Activated naive CD4-positive, alpha-beta T cell (primary cell): Measurements from ENCODE around the gene LRP8.

ENCODE experiments used
- DNase-seq, 4 experiments: peaks; one replicate each; lab custom pipeline; 2025; lab: John Stamatoyannopoulos, UW

The LRP8 gene

DNA sequence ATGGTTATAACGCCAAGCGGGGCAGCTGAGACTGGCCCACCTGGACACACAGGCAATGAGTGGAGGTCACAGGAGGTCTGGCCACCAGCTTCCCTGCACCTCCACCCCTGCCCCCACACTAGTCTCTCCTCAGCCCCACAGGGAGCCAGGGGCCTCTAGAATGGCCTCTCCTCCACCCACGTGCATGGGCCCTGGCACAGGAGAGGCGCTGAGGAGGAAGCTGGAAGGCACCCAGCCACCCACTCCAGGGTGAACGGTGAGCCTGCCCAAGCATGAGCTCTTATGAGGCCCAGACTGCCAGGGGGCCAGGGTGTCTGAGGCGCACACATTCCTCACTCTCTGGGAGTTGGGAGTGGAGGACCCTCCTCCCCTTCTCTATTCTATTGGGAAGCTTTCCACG, 22.2 kb downstream of the LRP8 start:
- DNase-seq, result no peak

DNA sequence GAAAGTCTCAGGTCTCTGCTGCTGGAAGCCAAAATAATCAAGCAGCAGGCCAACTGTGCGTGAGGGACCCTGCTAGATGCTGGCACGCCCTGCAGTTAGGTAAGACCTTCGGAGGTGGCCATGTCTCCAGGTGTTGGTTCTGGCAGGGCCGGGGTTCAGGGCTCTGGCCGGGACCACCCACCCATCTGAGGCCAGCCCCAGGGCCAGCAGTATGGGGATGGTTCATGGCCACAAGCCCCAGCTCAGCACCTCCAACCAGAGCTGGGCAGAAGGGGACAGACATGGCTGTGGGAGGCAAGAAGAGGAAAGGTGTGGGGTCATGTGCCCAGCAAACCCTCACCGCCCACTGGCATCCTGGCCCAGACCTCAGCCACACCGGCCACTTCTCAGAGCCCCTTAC, 23.3 kb downstream of the LRP8 start:
- no peak for DNase-seq

DNA sequence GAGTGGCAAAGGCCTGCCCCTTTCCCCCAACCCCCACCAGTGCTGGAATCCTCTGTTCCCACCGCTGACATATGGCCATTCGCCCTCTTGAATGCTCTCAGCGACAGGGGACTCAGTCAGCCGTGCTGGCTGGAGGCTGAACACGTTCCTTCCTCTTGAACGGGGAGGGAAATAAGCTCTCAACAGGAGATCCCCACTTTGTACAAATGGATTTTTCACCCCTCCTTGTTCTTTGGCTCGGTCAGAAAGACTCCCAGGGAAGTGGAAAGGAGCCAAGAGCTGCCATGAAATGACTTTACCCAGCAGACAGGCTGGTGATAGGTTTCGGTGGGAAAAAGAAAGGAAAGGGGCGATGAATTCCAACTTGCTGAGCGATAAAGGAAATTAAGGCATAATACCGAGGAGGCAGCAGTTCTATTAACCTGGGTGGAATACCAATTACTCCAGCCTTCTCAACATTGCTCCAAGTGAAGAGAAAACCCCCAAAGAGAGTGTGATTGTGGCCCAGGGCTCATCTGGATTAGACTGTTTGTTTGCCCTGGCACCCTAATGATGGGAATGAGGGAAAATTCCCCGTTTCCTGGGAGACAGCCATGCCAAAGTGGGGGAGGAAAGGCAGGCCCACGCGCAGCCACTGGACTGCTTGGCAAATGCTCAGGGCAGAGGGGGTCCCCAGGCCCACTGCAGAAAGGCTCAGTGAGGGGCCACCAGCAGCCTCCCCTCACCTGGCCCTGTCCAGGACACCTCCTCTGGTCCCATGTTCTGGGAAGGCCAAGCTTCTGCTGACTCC, 23.9 kb downstream of the LRP8 start:
- no peak for DNase-seq

DNA sequence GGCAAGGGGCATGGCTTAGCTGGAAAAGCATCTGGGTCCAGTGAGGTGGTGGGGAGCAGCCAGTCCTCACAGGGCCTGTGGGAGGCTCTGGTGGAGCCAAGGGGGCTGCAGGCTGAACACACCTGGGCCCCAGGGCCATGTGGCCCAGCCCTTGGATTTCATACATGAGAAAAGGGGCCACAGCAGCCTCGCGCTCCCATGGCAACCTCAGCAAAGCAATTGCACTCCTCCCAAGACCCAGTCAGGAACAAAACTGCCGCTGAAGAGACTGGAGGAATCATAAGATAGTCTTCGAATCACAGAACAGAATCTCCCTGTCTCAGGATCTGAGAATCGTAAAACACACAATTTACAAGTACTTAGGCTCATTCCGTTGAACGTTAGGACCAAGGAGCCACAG, 24.6 kb downstream of the LRP8 start:
- no peak for DNase-seq

DNA sequence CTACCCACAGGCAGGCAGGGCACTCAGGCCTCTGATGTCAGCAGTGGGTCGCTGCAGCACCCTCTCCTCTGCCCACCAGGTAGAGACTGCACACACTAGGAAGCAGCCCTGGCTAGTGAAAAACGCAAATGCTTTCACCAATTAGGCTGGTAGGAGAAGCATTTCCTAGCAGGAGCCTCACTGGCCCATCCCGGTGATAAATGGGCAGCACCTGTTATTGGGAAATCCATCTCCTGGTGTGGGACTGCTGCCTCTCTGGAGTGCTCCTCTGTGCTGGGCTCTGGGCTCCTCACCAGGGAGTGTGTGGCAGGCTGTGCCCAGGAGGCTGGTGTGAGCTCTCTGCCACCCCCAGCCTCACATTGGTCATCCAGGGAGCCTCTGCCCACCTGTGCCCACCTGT, 28.6 kb downstream of the LRP8 start:
- DNase-seq, result no peak

DNA sequence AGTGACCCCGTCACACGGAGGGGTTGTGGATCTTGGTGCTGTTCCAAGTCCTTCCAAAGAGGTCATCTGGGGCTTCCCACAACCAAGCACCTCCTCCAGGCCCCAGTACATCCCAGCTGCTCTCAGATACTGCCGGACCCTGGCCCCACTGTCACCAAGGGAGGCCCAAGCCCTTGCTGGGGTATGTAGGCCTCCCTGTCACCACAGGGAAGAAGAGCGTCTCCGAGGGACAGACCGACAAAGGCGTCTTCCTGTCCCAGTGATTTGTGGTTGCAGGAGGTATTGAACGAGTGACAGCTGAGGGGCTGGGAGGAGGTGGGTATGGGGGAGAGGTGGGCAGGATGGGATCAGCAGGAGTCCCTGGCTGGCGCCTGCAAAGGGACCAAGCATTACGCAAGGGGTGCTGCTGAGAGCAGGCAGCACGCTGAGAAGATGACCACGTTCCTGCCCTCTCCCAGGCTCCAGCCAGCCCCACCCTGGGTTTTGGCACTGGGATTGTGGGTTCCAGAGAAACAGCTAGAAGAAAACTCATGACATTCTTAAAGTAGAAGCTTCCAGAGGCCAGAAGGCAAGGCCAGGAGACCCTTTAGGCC, 29.7 kb downstream of the LRP8 start:
- no peak for DNase-seq

DNA sequence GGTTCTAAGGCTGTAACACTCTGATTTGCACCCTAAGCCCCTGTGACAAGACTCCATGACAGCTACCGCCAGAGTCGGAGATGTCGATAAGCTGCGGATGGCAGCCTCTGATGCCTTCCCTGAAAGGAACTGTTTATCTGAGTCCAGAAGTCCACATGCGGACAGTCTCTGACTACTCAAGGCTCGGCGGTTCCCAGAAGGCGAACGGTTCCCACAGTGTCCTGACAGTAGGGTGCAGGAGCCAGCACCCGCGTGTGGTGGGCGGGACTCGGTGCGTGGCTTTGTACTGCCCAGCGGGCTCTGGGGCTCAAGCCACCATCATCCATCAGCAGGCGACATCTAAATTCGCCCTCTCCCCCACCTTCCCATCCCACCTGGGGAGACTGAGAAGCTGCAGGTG, 30.7 kb downstream of the LRP8 start:
- DNase-seq, result no peak

DNA sequence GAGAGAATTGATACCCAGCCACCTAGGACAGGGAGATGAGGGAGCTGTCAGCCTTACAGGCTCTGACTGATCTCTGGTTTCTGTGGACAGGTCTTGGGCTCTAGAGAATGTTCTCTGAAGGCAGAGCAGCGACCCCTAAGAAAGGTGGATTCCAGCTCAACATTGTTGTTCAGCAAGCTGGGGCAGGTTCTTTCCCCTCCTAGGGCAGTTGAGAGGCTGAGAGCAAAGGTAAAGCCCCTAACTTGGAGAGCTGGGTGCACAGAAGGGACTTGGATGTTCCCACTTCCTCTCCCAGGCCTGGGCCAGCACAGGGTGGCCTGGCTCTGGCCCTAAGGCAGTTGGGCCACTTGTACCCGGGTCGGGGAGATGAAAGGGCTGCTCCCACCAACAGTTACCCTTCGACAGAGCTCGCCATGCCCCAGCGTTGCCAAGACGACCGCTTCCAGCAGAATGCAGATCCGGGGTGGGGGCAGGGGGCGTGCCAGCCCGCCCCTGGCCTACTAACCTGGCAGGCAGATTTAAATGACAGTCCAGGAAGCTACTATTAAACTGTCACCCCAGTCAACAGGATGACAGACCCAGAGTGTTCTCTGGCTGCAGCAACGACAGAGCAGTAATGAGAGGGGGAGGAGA, 31.6 kb downstream of the LRP8 start:
- DNase-seq, result no peak

DNA sequence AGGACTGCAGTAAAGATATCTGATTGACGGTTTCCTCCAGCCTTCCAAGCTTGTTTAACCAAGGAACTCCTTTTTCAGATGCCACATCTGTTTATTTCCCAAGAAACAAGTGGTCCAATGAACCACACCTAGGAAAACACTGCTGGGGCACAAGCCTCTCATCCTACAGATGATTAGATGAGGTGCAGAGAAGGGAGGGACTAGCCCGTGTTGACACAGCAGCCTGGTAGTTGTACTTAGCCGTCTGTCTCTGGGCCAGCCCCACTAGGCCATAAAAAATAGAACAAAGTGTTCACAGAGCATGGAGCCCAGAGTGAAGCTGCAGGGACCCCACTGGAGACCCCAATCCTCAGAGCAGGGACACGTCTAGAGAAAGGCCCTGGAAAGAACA, 32.1 kb downstream of the LRP8 start:
- no peak for DNase-seq

DNA sequence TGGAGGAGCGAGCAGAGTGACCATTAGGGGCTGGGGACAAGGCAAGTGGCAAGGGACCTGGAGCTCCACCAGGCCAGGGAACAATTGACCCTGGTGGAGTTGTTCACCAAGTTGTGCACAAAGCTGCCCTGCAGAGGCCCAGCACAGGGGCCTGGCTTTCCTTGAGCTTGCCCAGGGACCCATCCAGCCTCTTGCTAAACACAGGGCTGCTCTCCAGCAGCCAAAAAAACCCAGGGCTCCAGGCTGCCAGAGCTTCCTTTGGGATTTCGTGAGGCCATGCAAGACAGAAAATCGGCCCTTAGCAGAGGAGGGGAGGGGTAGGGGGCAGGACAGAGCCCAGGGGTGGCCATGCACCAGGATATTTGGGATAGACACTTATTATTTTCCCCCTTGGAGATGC, 32.6 kb downstream of the LRP8 start:
- DNase-seq, result no peak

DNA sequence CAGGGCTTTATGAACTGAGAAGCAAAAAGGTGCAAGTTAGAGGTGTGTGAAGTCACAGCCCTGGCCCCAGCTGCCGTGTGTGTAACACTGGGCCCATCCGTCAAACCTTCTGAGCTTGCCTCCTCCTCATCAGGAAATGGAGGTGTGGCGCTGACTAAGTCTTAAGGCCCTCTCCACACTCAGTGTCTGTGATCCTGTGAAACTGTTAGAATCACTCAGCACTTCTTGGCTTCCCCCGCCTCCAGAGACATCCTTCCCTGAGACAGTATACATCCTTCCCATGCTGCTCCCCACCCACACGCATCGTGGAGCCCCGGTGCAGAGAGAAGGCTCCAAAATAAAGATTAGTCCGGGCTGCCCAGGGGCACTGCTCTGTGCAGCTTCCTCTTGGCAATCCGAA, 33.3 kb downstream of the LRP8 start:
- no peak for DNase-seq

DNA sequence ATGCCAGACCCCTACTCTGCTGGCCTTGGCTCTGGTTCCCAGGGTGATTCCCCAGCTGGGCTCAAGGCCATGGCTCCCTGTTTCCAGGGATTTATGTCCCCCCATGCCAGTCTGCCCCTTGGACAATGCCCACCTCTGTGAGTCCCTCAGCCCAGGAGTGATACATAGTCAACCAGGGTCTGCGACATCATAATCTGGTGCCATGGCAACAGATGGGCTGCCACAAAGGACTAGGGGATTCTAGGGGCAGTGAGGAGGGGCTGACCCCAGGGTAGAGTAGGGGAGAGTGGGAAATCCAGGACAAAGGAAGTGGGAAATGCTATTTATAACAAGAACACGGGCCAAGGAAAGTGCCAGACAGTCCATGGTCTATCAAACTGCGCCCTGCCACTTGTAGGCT, 33.8 kb downstream of the LRP8 start:
- DNase-seq, result no peak

DNA sequence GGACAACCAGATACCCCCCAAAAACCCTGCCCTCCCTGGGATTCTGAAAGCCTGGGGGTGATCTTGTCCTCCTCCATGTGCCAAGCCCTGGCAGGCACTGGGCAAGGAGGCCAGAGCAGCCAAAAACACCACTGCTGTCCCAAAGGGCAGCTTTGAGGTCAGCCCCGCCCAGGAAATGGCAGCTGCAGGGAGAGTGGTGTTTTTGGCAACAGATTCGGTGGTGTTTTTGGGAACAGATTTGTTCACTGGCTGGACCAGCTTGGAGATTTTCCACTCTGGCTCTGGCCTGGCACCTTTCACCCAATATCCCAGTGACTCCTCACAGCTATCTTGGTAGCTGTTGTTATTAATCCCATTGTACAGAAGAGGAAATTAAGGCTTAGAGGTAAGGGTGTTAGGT, 34.7 kb downstream of the LRP8 start:
- no peak for DNase-seq

DNA sequence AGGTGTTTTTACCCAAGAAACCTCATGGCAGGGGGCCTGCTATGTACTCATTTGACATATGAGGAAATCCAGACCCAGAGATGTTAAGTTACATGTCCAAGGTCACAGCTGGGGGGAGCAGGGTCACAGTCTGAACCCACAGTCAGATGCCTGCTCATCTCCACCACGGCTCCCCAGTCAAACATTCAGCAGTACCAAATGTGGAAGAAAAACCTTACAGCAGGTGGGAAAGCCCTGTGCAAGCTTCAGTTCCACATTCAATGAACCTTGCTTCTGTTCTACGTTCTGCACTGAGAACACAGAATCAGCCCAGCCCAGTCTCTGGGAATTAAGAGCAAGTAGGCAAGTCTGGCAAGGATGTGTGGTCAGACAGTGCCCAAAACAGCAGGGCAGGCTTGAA, 35.2 kb downstream of the LRP8 start:
- no peak for DNase-seq

DNA sequence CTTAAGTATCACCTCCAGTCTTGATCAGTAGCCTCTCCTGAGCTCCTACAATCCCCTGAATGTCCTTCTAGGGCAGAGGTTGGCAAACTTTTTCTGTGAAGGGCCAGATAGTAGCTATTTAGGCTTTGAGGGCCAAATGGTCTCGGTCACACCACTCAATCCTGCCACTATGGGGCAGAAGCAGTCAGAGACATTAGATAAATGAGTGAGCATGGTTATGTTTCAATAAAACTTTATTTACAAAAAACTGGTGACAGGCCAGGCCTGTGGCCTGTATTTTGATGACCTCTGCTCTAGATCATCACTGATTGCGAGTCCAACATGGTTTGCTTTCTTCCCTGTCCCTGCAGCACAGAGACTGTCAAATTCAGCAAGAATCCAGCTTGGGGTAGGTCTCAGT, 36.3 kb downstream of the LRP8 start:
- DNase-seq, result no peak

DNA sequence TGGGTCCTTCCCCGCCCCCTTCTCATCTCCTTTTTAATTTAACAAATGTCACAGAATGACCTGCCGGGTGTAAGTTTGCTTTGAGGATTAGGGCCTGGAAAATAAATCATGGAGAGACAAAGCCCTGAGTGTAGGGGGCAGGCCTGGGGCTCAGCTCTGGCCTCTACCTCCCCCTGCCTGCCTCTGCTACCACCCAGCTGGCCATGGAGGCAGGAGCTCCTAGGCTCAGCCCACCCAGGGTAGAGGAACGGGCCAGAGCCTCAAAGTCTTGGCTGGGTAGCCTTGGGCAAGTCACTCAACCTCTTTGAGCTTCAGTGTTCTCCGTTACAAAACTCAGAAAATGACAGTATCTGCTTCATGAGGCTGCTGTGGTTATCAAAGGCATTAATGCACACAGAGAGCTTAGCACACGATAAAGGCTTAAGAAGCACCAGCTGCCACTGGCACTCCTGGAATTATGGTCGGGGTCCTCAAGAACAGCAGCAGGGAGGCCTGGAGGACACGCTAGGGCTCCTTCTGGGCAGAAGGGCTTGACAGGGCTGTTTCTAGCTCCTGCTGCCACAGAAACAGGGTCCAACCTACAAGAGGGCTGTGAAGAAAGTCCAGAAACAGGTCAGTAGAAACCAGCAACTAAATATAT, 39.0 kb downstream of the LRP8 start:
- no peak for DNase-seq

DNA sequence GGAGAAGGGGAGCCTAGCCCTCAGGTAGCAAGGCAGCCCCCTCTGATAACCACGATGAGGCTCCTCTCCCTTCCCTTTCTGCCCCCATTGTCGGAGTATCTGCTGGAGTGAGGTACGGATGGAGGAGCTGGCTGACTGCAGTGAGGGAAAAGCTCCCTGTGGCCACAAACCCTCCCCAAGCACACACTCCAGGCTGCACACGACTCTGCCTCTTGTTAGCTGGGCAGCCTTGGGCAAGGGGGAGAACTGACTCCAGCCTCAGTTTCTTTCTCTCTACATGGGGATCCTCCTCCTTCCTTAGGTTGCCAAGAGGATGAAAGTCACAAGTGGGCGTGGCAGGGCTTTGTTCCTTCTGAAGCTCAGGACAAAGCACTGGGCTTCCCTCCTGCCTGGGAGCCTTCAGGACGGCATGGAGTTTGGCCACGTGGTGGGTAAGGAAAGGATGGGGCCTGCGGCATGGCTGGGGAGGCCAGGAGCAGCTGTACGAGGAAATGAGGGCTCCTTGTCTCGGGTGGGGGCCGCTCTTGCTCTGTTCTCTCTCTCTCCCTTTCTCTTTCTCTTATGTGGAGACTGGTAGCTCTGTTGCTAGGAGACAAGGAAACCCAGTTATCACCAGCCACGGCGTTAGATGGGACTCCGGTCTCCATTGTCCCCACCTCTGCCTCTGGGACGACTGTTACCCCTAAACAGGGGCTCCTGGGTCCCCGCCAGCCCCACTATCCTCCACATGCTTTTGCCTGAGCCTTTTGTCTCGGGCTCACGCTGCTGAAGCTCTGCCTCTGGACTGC, 39.7 kb downstream of the LRP8 start:
- no peak for DNase-seq

DNA sequence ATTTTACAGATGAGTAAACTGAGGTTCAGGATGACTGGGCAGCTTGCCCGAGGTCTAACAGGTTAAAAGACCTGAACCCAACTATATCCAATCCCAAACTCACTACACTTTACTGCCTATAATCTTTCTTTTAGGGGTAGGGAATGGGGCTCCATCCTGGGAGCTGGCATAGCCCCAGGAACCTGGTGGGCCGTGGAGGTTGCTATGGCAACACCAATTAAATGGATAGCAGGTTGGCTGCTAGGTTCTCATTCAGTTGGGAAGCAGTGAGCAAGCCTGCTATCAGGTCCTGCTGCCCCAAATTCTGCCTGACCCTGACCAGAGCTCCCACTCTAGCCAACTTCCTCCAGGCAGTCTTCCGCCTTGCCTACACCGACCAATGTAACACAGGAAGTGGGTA, 40.9 kb downstream of the LRP8 start:
- DNase-seq, result no peak

DNA sequence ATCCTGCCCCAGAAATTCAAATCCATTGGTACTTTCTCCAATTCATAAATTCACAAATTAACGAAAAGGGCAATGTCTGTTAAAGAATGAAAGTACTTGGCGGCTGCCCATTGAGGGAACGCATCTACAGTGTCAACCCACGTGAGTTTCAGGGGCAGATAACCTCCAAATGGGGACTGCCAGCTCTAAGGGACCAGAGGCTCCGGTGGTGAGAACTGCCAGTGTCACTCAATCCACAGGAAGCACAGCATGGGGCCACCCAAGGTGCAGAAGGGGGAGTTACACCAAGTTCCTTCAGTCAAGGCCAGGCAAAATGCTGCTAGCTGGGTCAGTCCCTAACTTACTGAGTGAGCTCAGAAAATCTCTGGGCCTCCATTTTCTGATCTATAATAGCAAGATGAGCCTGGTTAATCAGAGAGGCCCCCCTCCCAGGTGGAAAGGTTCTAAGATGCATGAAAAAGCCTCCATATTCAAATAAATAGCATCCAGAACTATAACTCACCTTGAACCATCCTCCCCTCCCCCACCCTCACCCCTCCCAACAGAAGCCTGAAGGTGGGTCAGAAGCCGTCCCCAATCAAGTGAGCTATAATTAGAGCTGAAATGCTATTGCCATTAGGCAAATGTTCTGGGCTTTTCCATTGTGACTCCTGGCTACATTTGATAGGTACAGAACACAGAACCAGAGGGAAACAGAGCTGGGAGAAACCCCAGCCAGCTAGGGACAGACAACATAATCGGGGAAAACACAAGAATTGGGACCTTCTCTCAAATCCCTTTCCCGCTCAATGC, 41.7 kb downstream of the LRP8 start:
- DNase-seq, result no peak

DNA sequence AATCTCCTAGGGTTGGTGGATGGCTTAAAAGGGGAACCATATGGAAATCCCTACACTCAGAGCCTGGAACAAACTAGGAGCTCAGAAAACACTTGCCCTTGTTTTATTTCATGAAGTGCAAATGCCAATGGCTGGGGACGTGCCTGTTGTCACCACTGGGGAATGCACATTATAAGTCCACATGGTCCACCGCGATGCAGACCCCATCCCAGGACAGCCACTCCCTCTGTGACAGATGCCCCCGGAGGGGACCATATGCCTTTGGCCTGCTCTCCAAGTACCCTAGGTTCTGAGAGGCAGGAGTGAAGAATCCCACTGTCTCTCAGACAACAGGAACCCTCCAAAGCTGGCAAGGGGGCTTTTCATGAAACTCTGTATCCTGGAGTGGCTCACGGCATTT, 42.3 kb downstream of the LRP8 start:
- DNase-seq, result no peak

DNA sequence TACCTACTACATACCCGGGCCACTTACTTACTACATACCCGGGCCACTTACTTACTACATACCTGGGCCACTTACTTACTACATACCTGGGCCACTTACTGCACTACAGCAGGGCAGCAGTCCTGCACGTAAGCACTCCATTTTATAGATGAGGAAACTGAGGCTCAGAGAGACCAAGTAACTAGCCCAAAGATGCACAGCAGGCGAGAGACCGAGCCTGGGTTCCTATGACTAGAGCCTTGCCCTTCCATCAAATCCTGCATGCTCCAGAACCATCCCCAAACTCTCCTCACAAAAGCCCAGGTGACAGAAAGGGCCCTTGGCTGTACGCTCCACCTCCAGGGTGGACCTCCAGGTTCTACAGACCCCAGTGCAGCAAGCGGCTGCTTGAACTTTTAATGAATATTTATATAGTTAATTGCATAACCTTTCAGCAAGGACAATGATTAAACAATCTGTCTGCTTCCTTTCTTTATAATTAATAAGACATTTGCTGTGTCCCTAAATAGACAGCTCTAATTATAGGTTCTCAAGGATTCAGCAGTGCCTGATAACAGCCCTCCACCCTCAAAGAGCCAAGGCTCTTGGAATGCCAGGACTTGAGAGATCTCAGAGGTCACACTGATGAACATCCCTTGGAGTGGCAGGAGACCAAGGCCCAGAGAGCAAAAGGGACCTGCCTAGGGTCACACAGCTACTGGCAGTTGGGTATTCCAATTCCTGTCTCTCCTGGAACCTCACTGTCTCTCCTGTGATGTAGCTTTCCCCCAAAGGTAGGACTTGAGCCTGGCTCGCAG, 43.4 kb downstream of the LRP8 start:
- no peak for DNase-seq
